Aorta (tissue), 5 donors: Measurements from ENCODE around the gene SLC26A11. TPM values are rescaled to one million over a fixed set of nuclear protein-coding genes. Genes with fewer than 3 reads are reported as not detected.

Experiments
- ATAC-seq: fragments of 200-7000 bp; cut with Tn5 transposase; one replicate; pipeline ENCODE4 v1.9.1; 2022; ENCODE audit warnings: moderate library complexity; ENCODE audit not compliant: low FRiP score
- DNase-seq, 2 donors: peaks; one replicate each; pipeline ENCODE4 v3.0.0-alpha.2; 2020
- H3K27ac ChIP-seq, 2 donors: one replicate each; pipeline ENCODE4 v1.5.1; 2013; ENCODE audit warnings: low read length in 2 of 2, mild to moderate bottlenecking in 2 of 2, moderate library complexity in 2 of 2, control low read depth in 1 of 2, inconsistent platforms in 1 of 2, low read depth in 1 of 2
- H3K27me3 ChIP-seq, 2 donors: one replicate each; pipeline ENCODE4 v1.6.1; 2013; ENCODE audit warnings: control low read depth in 1 of 2, low read length in 1 of 2, mild to moderate bottlenecking in 1 of 2, moderate library complexity in 1 of 2; ENCODE audit not compliant: insufficient read depth in 2 of 2, control insufficient read depth in 1 of 2
- H3K36me3 ChIP-seq, 2 donors: one replicate each; pipeline ENCODE4 v1.6.1; 2013; ENCODE audit warnings: control low read depth in 1 of 2, low read length in 1 of 2, mild to moderate bottlenecking in 1 of 2; ENCODE audit not compliant: insufficient read depth in 2 of 2, control insufficient read depth in 1 of 2
- H3K4me1 ChIP-seq, 2 donors: one replicate each; pipeline ENCODE4 v1.6.1; 2013; ENCODE audit warnings: low read length in 2 of 2, control low read depth in 1 of 2, mild to moderate bottlenecking in 1 of 2, moderate library complexity in 1 of 2; ENCODE audit not compliant: insufficient read depth in 2 of 2, control insufficient read depth in 1 of 2
- H3K4me3 ChIP-seq, 2 donors: one replicate each; pipeline ENCODE4 v1.5.1; 2013; ENCODE audit warnings: low read length in 2 of 2, control low read depth in 1 of 2, mild to moderate bottlenecking in 1 of 2
- H3K9me3 ChIP-seq: one replicate; pipeline ENCODE4 v1.6.1; 2013; ENCODE audit warnings: mild to moderate bottlenecking, low read length; ENCODE audit not compliant: control insufficient read depth
- WGBS, 2 donors: extraction: QIAGEN DNeasy Blood & Tissue Kit; methylation state at CpG; one replicate each; pipeline ENCODE4 v1.1.7; 2013; 5-methylcytosine and 5-hydroxymethylcytosine counted together
- intact Hi-C, 2 donors: fragments of 100-400 bp; cut with DNase I; formaldehyde crosslinking; loops; one replicate each; pipeline versions ENCODE4 v1.14.2 to v1.15.0; 2022
- polyA plus RNA-seq, 2 donors: library from polyadenylated mRNA; stranded (reverse); fragments of 200-250 nt; gene quantifications; one replicate each; pipeline ENCODE4 v1.2.3, GENCODE V29; 2013
- total RNA-seq, 2 donors: library from RNA; stranded (reverse); fragmentation: NEBNext Ultra II Directional; extraction: Animal tissue kit (Norgen Biotek cat#: 25700); gene quantifications; one replicate each; pipeline ENCODE4 v1.2.1, GENCODE V29; 2021
- donor health status: healthy with polysubstance abuse.
- donor health status: Bipolar disorder and iron deficiency.
- donor health status: DM: no; HTN: no; CAD: no.
- donor health status: DM: no; HTN: no; CAD: no.
- donor health status: DM: yes; HTN: yes; CAD: no.

The SLC26A11 gene
- total and polyA plus RNA-seq, 4 donors, result 7.3 to 34.0 (median 17.5) TPM

- WGBS, 2 donors, result 39 to 42% methylated on average over 15 of the region's 15 CpGs
- Histone ChIP-seq H3K27ac (peak overlapping the region in 1 of 2 donors; percentile 19), H3K4me1 (no peaks in the 10 kb centered on the region), H3K9me3 (no peaks in the 10 kb centered on the region), H3K36me3 (no peaks in the 10 kb centered on the region), H3K27me3 (no peaks in the 10 kb centered on the region), H3K4me3 (peak overlapping the region; percentile 65 to 97)
- peak; percentile 29 for ATAC-seq
- peak; percentile 91 to 92 for DNase-seq
- intact Hi-C loops, result no loop called here
Observed at GRCh38 chr17:80219013-80219762, 1.0 kb upstream of the SLC26A11 start.

- no peaks in the 10 kb centered on the region for H3K36me3 ChIP-seq
- ATAC-seq (no peak), DNase-seq (no peak)
- H3K4me1 ChIP-seq, result no peaks in the 10 kb centered on the region
- 0 to 2% methylated on average over 5 of the region's 5 CpGs for WGBS, 2 donors
- intact Hi-C loops, result no loop called here
- H3K27ac ChIP-seq, result peak overlapping the region in 1 of 2 donors; percentile 19
- peak overlapping the region; percentile 65 to 97 for H3K4me3 ChIP-seq
- no peaks in the 10 kb centered on the region for H3K9me3 ChIP-seq
- H3K27me3 ChIP-seq, result no peaks in the 10 kb centered on the region
Observed at GRCh38 chr17:80219763-80220053, 519 bp upstream of the SLC26A11 start.

GRCh38 chr17:80220736-80221215 is 549 bp downstream of the SLC26A11 start:
- 2 to 3% methylated on average over 32 to 41 of the region's 41 CpGs for WGBS, 2 donors
- peak; percentile 9 for ATAC-seq
- intact Hi-C loops, result no loop called here

GRCh38 chr17:80221351-80222105 is 1.3 kb downstream of the SLC26A11 start:
- Histone ChIP-seq H3K9me3 (no peaks in the 10 kb centered on the region), H3K27me3 (no peaks in the 10 kb centered on the region), H3K4me3 (peak overlapping the region; percentile 65 to 97), H3K36me3 (no peaks in the 10 kb centered on the region), H3K27ac (no peak overlapping the region), H3K4me1 (no peaks in the 10 kb centered on the region)
- ATAC-seq (no peak), DNase-seq (no peak)
- intact Hi-C loops, result loop anchor here in 1 of 2 donors (2.0 kb wide), 1 partner anchor 31 kb away; no protein-coding TSS in a partner anchor
- WGBS, 2 donors, result 73 to 83% methylated on average over 29 of the region's 29 CpGs

More at GRCh38 chr17:80220736-80221215, 549 bp downstream of the SLC26A11 start:
- no peaks in the 10 kb centered on the region for H3K36me3 ChIP-seq
- DNase-seq, result no peak
- H3K4me1 ChIP-seq, result no peaks in the 10 kb centered on the region
- H3K4me3 ChIP-seq, result peak overlapping the region; percentile 65 to 97
- H3K27me3 ChIP-seq, result no peaks in the 10 kb centered on the region
- H3K27ac ChIP-seq, result no peak overlapping the region
- no peaks in the 10 kb centered on the region for H3K9me3 ChIP-seq

- Histone ChIP-seq H3K27ac (no peak overlapping the region), H3K4me1 (no peaks in the 10 kb centered on the region), H3K27me3 (no peaks in the 10 kb centered on the region), H3K9me3 (no peaks in the 10 kb centered on the region), H3K36me3 (no peaks in the 10 kb centered on the region), H3K4me3 (no peak overlapping the region)
- intact Hi-C loops, result loop anchor here in 1 of 2 donors (2.0 kb wide), 1 partner anchor 30 kb away; no protein-coding TSS in a partner anchor
- ATAC-seq (no peak), DNase-seq (peak in 1 of 2 donors; percentile 59)
- WGBS, 2 donors, result 91 to 92% methylated on average over 18 of the region's 18 CpGs
Observed at GRCh38 chr17:80222376-80223141, 2.3 kb downstream of the SLC26A11 start.

- Histone ChIP-seq H3K27ac (no peak overlapping the region), H3K27me3 (no peaks in the 10 kb centered on the region), H3K4me3 (no peak overlapping the region), H3K9me3 (no peaks in the 10 kb centered on the region), H3K36me3 (no peaks in the 10 kb centered on the region), H3K4me1 (no peaks in the 10 kb centered on the region)
- DNase-seq (peak in 1 of 2 donors; percentile 65), ATAC-seq (no peak)
- WGBS, 2 donors, result 86 to 87% methylated on average over 18 of the region's 18 CpGs
- intact Hi-C loops, result loop anchor here in 1 of 2 donors (2.0 kb wide), 1 partner anchor 30 kb away; no protein-coding TSS in a partner anchor
Observed at GRCh38 chr17:80223142-80223815, 3.1 kb downstream of the SLC26A11 start.

- DNase-seq (no peak), ATAC-seq (no peak)
- Histone ChIP-seq H3K27ac (no peak overlapping the region), H3K4me1 (no peaks in the 10 kb centered on the region), H3K4me3 (no peak overlapping the region), H3K9me3 (no peaks in the 10 kb centered on the region), H3K27me3 (no peaks in the 10 kb centered on the region), H3K36me3 (peaks cover 0 to 4% of the 10 kb centered on the region in 2 donors)
- WGBS, 2 donors, result 81 to 91% methylated on average over 11 of the region's 11 CpGs
- intact Hi-C loops, result loop anchor here in 1 of 2 donors (2.0 kb wide), 1 partner anchor 29 kb away; no protein-coding TSS in a partner anchor
Observed at GRCh38 chr17:80223838-80224497, 3.7 kb downstream of the SLC26A11 start.
